HCT116 (cell line): ENCODE results near the gene RNF182. TPM values are rescaled to one million over a fixed set of nuclear protein-coding genes. Genes with fewer than 3 reads are reported as not detected.

Experiments
- ATAC-seq: fragments of 200-7000 bp; cut with Tn5 transposase; 2 replicates; pipeline ENCODE4 v1.9.1; 2020; ENCODE audit warnings: mild to moderate bottlenecking, moderate library complexity
- BruUV-seq: library from RNA; stranded (reverse); fragments of 400-500 nt; replicated peaks from 2 replicates; lab custom pipeline; 2021; lab: Mats Ljungman, UMichigan
- CTCF ChIA-PET: fragments of 300-600 bp; sonication (Branson Sonifier 250); formaldehyde crosslinking; loops from one replicate; lab custom pipeline; 2021; ENCODE audit warnings: antibody characterized with exemption; lab: Charles Lee
- POLR2A ChIA-PET: fragments of 300-600, 350-600 bp; sonication (Branson Sonifier 250); formaldehyde crosslinking; loops from one replicate; lab custom pipeline; 2021; ENCODE audit warnings: antibody characterized with exemption; lab: Charles Lee
- RAD21 ChIA-PET, 2 experiments: fragments of 300-600 bp; sonication (Branson Sonifier 250); formaldehyde crosslinking; loops; one replicate each; lab custom pipeline; 2023; ENCODE audit warnings: low total read pairs in 2 of 2; ENCODE audit not compliant: uncharacterized antibody in 2 of 2, unreplicated experiment in 2 of 2, low non-redundant PET in 1 of 2; lab: Charles Lee
- DNase-seq: peaks from one replicate; pipeline ENCODE4 v3.0.0-alpha.2; 2010; ENCODE audit warnings: low read depth, low spot score
- H2AFZ ChIP-seq: fragments of 200-600 bp; shearing (Covaris generic), sonication (generic); 2 replicates; pipeline ENCODE4 v1.6.1; 2017; ENCODE audit warnings: low read depth, mixed run types, mixed read lengths, antibody characterized with exemption, low read length; ENCODE audit not compliant: poor library complexity, severe bottlenecking
- H3K27ac ChIP-seq: 2 replicates; pipeline ENCODE4 v1.5.1; 2012; ENCODE audit warnings: low read depth, low read length
- H3K27me3 ChIP-seq: fragments of 200-600 bp; sonication (generic); 2 replicates; pipeline ENCODE4 v1.6.1; 2016; ENCODE audit warnings: mixed run types, low read length, mixed read lengths; ENCODE audit not compliant: insufficient read depth
- H3K36me3 ChIP-seq, 2 experiments: fragments of 200-500 bp in 1 of 2; fragments of 200-600 bp in 1 of 2; sonication (Bioruptor generic) in 1 of 2; sonication (generic) in 1 of 2; 2 replicates each; pipeline versions ENCODE4 v1.5.1 to v1.6.1; 2014 to 2016; ENCODE audit warnings: low read length in 2 of 2, inconsistent platforms in 1 of 2, mixed read lengths in 1 of 2, mixed run types in 1 of 2; ENCODE audit not compliant: insufficient read depth in 2 of 2, control insufficient read depth in 1 of 2
- H3K4me1 ChIP-seq, 2 experiments: fragments of 200-600 bp in 1 of 2; sonication (generic) in 1 of 2; 2 replicates each; pipeline versions ENCODE4 v1.5.1 to v1.6.1; 2012 to 2017; ENCODE audit warnings: low read length in 2 of 2, inconsistent platforms in 1 of 2, mild to moderate bottlenecking in 1 of 2, mixed read lengths in 1 of 2, mixed run types in 1 of 2, moderate library complexity in 1 of 2; ENCODE audit not compliant: insufficient read depth in 2 of 2, control insufficient read depth in 1 of 2
- H3K4me2 ChIP-seq: fragments of 200-600 bp; sonication (generic); 2 replicates; pipeline ENCODE4 v1.6.1; 2017; ENCODE audit warnings: mixed run types, low read length, mixed read lengths
- H3K4me3 ChIP-seq, 2 experiments: fragments of 200-600 bp in 1 of 2; sonication (generic) in 1 of 2; replicated peaks in 1 of 2; 2 replicates each; pipeline ENCODE4 v1.5.1; 2011 to 2016; ENCODE audit warnings: low read length in 2 of 2, control low read depth in 1 of 2, low read depth in 1 of 2, mild to moderate bottlenecking in 1 of 2, mixed read lengths in 1 of 2, mixed run types in 1 of 2
- H3K79me2 ChIP-seq: fragments of 200-600 bp; sonication (generic); 2 replicates; pipeline ENCODE4 v1.6.1; 2017; ENCODE audit warnings: mild to moderate bottlenecking, mixed run types, low read length, moderate library complexity, mixed read lengths; ENCODE audit not compliant: insufficient read depth
- H3K9ac ChIP-seq: fragments of 200-600 bp; sonication (generic); 2 replicates; pipeline ENCODE4 v1.6.1; 2016; ENCODE audit warnings: low read length, mixed read lengths
- H3K9me2 ChIP-seq: fragments of 200-600 bp; sonication (generic), shearing (Covaris generic); 2 replicates; pipeline ENCODE4 v1.6.1; 2017; ENCODE audit warnings: mixed run types, mild to moderate bottlenecking, moderate library complexity; ENCODE audit not compliant: insufficient read depth
- H3K9me3 ChIP-seq, 2 experiments: fragments of 200-500 bp in 1 of 2; fragments of 200-600 bp in 1 of 2; sonication (Bioruptor generic) in 1 of 2; sonication (generic) in 1 of 2; 2 replicates each; pipeline ENCODE4 v1.6.1; 2014 to 2017; ENCODE audit warnings: low read length in 2 of 2, mixed read lengths in 2 of 2, inconsistent platforms in 1 of 2, low read depth in 1 of 2, mild to moderate bottlenecking in 1 of 2, mixed run types in 1 of 2, moderate library complexity in 1 of 2; ENCODE audit not compliant: control insufficient read depth in 1 of 2, insufficient read depth in 1 of 2
- H4K20me1 ChIP-seq: fragments of 200-600 bp; sonication (generic), shearing (Covaris generic); 2 replicates; pipeline ENCODE4 v1.6.1; 2017; ENCODE audit warnings: mixed run types, mild to moderate bottlenecking, moderate library complexity; ENCODE audit not compliant: insufficient read depth
- CBX3 ChIP-seq: IDR thresholded peaks from 2 replicates; pipeline ENCODE4 v1.6.1; 2012; ENCODE audit warnings: low read depth
- CTCF ChIP-seq, 3 experiments: fragments of 200-600 bp in 1 of 3; sonication (generic) in 1 of 3; IDR thresholded peaks in 2 of 3; conservative IDR thresholded peaks in 1 of 3; 2 replicates each; pipeline ENCODE4 v1.5.1; 2012 to 2017; ENCODE audit warnings: low read depth in 2 of 3, low read length in 2 of 3, antibody characterized with exemption in 1 of 3, borderline replicate concordance in 1 of 3, control low read depth in 1 of 3, mild to moderate bottlenecking in 1 of 3, mixed read lengths in 1 of 3, mixed run types in 1 of 3, moderate library complexity in 1 of 3; ENCODE audit not compliant: insufficient read depth in 1 of 3
- EGR1 ChIP-seq: IDR thresholded peaks from 2 replicates; pipeline ENCODE4 v1.6.1; 2012; ENCODE audit warnings: low read depth
- ELF1 ChIP-seq: IDR thresholded peaks from 2 replicates; pipeline ENCODE4 v1.6.1; 2012; ENCODE audit warnings: low read depth, borderline replicate concordance
- EZH2 ChIP-seq: fragments of 200-600 bp; sonication (generic); IDR thresholded peaks from 2 replicates; pipeline ENCODE4 v1.6.1; 2017; ENCODE audit warnings: antibody characterized with exemption, mixed run types
- EZH2phosphoT487 ChIP-seq: fragments of 200-600 bp; IDR thresholded peaks from 2 replicates; pipeline ENCODE4 v1.6.1; 2018; ENCODE audit warnings: antibody characterized with exemption, borderline replicate concordance
- FOSL1 ChIP-seq: IDR thresholded peaks from 2 replicates; pipeline ENCODE4 v1.6.1; 2012; ENCODE audit warnings: low read depth
- JUND ChIP-seq: IDR thresholded peaks from 2 replicates; pipeline ENCODE4 v1.6.1; 2012
- MAX ChIP-seq: IDR thresholded peaks from 2 replicates; pipeline ENCODE4 v1.6.1; 2012
- POLR2A ChIP-seq: IDR thresholded peaks from 2 replicates; pipeline ENCODE4 v1.7.0; 2011; ENCODE audit warnings: borderline replicate concordance; ENCODE audit not compliant: insufficient read depth, insufficient read length; ENCODE audit errors: extremely low read depth
- RAD21 ChIP-seq: IDR thresholded peaks from 2 replicates; pipeline ENCODE4 v1.6.1; 2012; ENCODE audit warnings: low read depth, mild to moderate bottlenecking
- SIN3A ChIP-seq: IDR thresholded peaks from 2 replicates; pipeline ENCODE4 v1.6.1; 2012; ENCODE audit warnings: low read depth
- SP1 ChIP-seq: IDR thresholded peaks from 2 replicates; pipeline ENCODE4 v1.6.1; 2012; ENCODE audit warnings: low read depth
- SRF ChIP-seq: IDR thresholded peaks from 2 replicates; pipeline ENCODE4 v1.6.1; 2012; ENCODE audit warnings: low read depth
- TCF7L2 ChIP-seq: IDR thresholded peaks from 2 replicates; pipeline ENCODE4 v1.7.0; 2011; ENCODE audit warnings: borderline replicate concordance, inconsistent platforms; ENCODE audit not compliant: insufficient read depth, insufficient read length; ENCODE audit errors: extremely low read depth
- YY1 ChIP-seq: IDR thresholded peaks from 2 replicates; pipeline ENCODE4 v1.6.1; 2011; ENCODE audit warnings: low read length, low read depth, moderate library complexity, mild to moderate bottlenecking; ENCODE audit not compliant: insufficient replicate concordance; ENCODE audit errors: extremely low read depth
- ZBTB33 ChIP-seq: IDR thresholded peaks from 2 replicates; pipeline ENCODE4 v1.6.1; 2011; ENCODE audit warnings: mild to moderate bottlenecking, low read length, moderate library complexity; ENCODE audit not compliant: insufficient replicate concordance; ENCODE audit errors: extremely low read depth
- intact Hi-C: fragments of 100-400 bp; cut with micrococcal nuclease; formaldehyde crosslinking; loops from 2 replicates; pipeline ENCODE4 v1.10.0; 2022
- total RNA-seq: library from RNA; stranded (reverse); gene quantifications from one replicate; pipeline ENCODE4 v1.2.1, GENCODE V29; 2021; ENCODE audit not compliant: unreplicated experiment
- TF ChIP-seq, protein P1 (sequence below): IDR thresholded peaks from 2 replicates; pipeline ENCODE4 v1.6.1; 2012

RNF182 gene
- total RNA-seq, 1 experiment from 2014 or later = 6.5 TPM

- ATAC-seq (no peak), DNase-seq (no peak)
- ChIA-PET RAD21 (no interaction called here), CTCF (no interaction called here), POLR2A (no interaction called here)
- Histone ChIP-seq H3K4me3 (no peak overlapping the region), H4K20me1 (no peaks in the 10 kb centered on the region), H3K4me1 (peaks cover 0 to 7% of the 10 kb centered on the region in 2 experiments; a peak in 1 of 4 replicates), H3K4me2 (no peak overlapping the region), H3K79me2 (no peaks in the 10 kb centered on the region), H3K36me3 (no peaks in the 10 kb centered on the region), H3K27ac (no peak overlapping the region), H3K9me3 (peaks cover 0 to 4% of the 10 kb centered on the region in 2 experiments; a peak in 1 of 4 replicates), H3K27me3 (no peaks in the 10 kb centered on the region), H2AFZ (no peak overlapping the region), H3K9ac (no peak overlapping the region), H3K9me2 (no peaks in the 10 kb centered on the region)
- TF ChIP-seq CBX3 (no peak), FOSL1 (no peak), SP1 (no peak), EGR1 (no peak), YY1 (no peak), ELF1 (no peak), TCF7L2 (no peak), SIN3A (no peak), POLR2A (no peak), EZH2 (no peak), ZBTB33 (no peak), MAX (no peak), EZH2phosphoT487 (no peak), JUND (no peak), SRF (no peak), RAD21 (no peak), CTCF (IDR thresholded peaks at IDR 0.05 in 2 of 3, conservative IDR thresholded peaks at IDR 0.05 in 1 of 3; ENCODE audit: borderline replicate concordance in 1 of 3, insufficient read depth in 1 of 3, low read depth in 2 of 3, low read length in 2 of 3) (no peak)
- TF ChIP-seq, protein P1, sequence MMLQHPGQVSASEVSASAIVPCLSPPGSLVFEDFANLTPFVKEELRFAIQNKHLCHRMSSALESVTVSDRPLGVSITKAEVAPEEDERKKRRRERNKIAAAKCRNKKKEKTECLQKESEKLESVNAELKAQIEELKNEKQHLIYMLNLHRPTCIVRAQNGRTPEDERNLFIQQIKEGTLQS = no peak
- intact Hi-C loops = no loop called here
- BruUV-seq = no TSS peak
Observed at GRCh38 chr6:13947611-13948178, 22.9 kb downstream of the RNF182 start.
